Measurements from ENCODE around the gene TRMT1. TPM values are rescaled to one million over a fixed set of nuclear protein-coding genes. Genes with fewer than 3 reads are reported as not detected.

The TRMT1 gene
- total and polyA plus RNA-seq, 4 donors = 14.4 to 48.2 (median 43.8) TPM

- Histone ChIP-seq H3K36me3 (ENCODE audit: control insufficient read depth in 4 of 4, insufficient read depth in 4 of 4, low read length in 4 of 4) (no peaks in the 10 kb centered on the region), H3K9me3 (ENCODE audit: control insufficient read depth in 4 of 4, insufficient read depth in 3 of 4, low read length in 3 of 4) (no peaks in the 10 kb centered on the region), H3K27me3 (ENCODE audit: control insufficient read depth in 3 of 3, insufficient read depth in 3 of 3, low read length in 2 of 3) (no peaks in the 10 kb centered on the region), H3K4me1 (ENCODE audit: control insufficient read depth in 5 of 5, insufficient read depth in 5 of 5, low read length in 5 of 5) (peaks cover 15 to 88% (median 51%) of the 10 kb centered on the region in 5 donors), H3K4me3 (no peak overlapping the region), H3K27ac (ENCODE audit: low read depth in 1 of 2, low read length in 1 of 2) (peak overlapping the region; percentile 6 to 98), H3K9ac (ENCODE audit: insufficient read depth in 1 of 2, low read length in 2 of 2) (no peak overlapping the region)
- no peak for ATAC-seq (ENCODE audit: insufficient read depth, low FRiP score)
- peak; percentile 83 to 93 (median 92) for DNase-seq
- 63 to 65% methylated on average over 2 of the region's 2 CpGs for WGBS, 2 donors
- TF ChIP-seq CTCF (IDR thresholded peaks at IDR 0.05; ENCODE audit: control extremely low read depth, extremely low read depth) = no peak
Observed at GRCh38 chr19:13057744-13058143, 58.8 kb downstream of the TRMT1 start.

- peak overlapping the region in 1 of 2 donors; percentile 51 for H3K9ac ChIP-seq (ENCODE audit: insufficient read depth in 1 of 2, low read length in 2 of 2)
- no peak for TF ChIP-seq CTCF (IDR thresholded peaks at IDR 0.05; ENCODE audit: control extremely low read depth, extremely low read depth)
- no peaks in the 10 kb centered on the region for H3K9me3 ChIP-seq (ENCODE audit: control insufficient read depth in 4 of 4, insufficient read depth in 3 of 4, low read length in 3 of 4)
- WGBS, 2 donors = 36 to 65% methylated on average over 15 of the region's 15 CpGs
- H3K27me3 ChIP-seq (ENCODE audit: control insufficient read depth in 3 of 3, insufficient read depth in 3 of 3, low read length in 2 of 3) = no peaks in the 10 kb centered on the region
- ATAC-seq (ENCODE audit: insufficient read depth, low FRiP score) (no peak), DNase-seq (peak; percentile 66 to 72 (median 71))
- no peak overlapping the region for H3K4me3 ChIP-seq
- peaks cover 15 to 94% (median 57%) of the 10 kb centered on the region in 5 donors for H3K4me1 ChIP-seq (ENCODE audit: control insufficient read depth in 5 of 5, insufficient read depth in 5 of 5, low read length in 5 of 5)
- H3K27ac ChIP-seq (ENCODE audit: low read depth in 1 of 2, low read length in 1 of 2) = peak overlapping the region; percentile 17 to 98
- peaks cover 0 to 3% (median 0%) of the 10 kb centered on the region in 4 donors for H3K36me3 ChIP-seq (ENCODE audit: control insufficient read depth in 4 of 4, insufficient read depth in 4 of 4, low read length in 4 of 4)
Observed at GRCh38 chr19:13057147-13057572, 59.4 kb downstream of the TRMT1 start.

- no peak for TF ChIP-seq CTCF (IDR thresholded peaks at IDR 0.05; ENCODE audit: control extremely low read depth, extremely low read depth)
- ATAC-seq (ENCODE audit: insufficient read depth, low FRiP score) (no peak), DNase-seq (peak; percentile 73 to 88 (median 84))
- no peaks in the 10 kb centered on the region for H3K9me3 ChIP-seq (ENCODE audit: control insufficient read depth in 4 of 4, insufficient read depth in 3 of 4, low read length in 3 of 4)
- no peak overlapping the region for H3K4me3 ChIP-seq
- peaks cover 0 to 4% (median 0%) of the 10 kb centered on the region in 4 donors for H3K36me3 ChIP-seq (ENCODE audit: control insufficient read depth in 4 of 4, insufficient read depth in 4 of 4, low read length in 4 of 4)
- peak overlapping the region; percentile 24 to 64 for H3K9ac ChIP-seq (ENCODE audit: insufficient read depth in 1 of 2, low read length in 2 of 2)
- H3K4me1 ChIP-seq (ENCODE audit: control insufficient read depth in 5 of 5, insufficient read depth in 5 of 5, low read length in 5 of 5) = peaks cover 15 to 97% (median 65%) of the 10 kb centered on the region in 5 donors
- no peaks in the 10 kb centered on the region for H3K27me3 ChIP-seq (ENCODE audit: control insufficient read depth in 3 of 3, insufficient read depth in 3 of 3, low read length in 2 of 3)
- 32 to 63% methylated on average over 16 to 17 of the region's 17 CpGs for WGBS, 2 donors
- peak overlapping the region; percentile 89 to 98 for H3K27ac ChIP-seq (ENCODE audit: low read depth in 1 of 2, low read length in 1 of 2)
Observed at GRCh38 chr19:13056052-13056660, 60.4 kb downstream of the TRMT1 start.
